K562 (cell line): Measurements from ENCODE around the gene HMCN2. TPM values are rescaled to one million over a fixed set of nuclear protein-coding genes. Genes with fewer than 3 reads are reported as not detected.

Experiments used
- ATAC-seq: fragments of 200-7000 bp; cut with Tn5 transposase; 3 replicates; pipeline ENCODE4 v1.9.1; 2020; ENCODE audit warnings: moderate library complexity
- BruUV-seq: library from RNA; stranded (reverse); fragments of 400-500 nt; replicated peaks from 2 replicates; lab custom pipeline; 2021; lab: Mats Ljungman, UMichigan
- CTCF ChIA-PET: fragments of 300-600 bp; formaldehyde crosslinking; extraction: SDS; loops from one replicate; lab custom pipeline; 2021; ENCODE audit warnings: low intra/inter-chr PET ratio; lab: Yijun Ruan, JAX
- POLR2A ChIA-PET: fragments of 300-600, 350-650 bp; sonication (Branson Sonifier 250); formaldehyde crosslinking; extraction: SDS; loops from one replicate; lab custom pipeline; 2021; ENCODE audit warnings: antibody characterized with exemption, inconsistent platforms; lab: Yijun Ruan, JAX
- DNase-seq, 4 experiments: peaks; one replicate each; pipeline versions ENCODE4 v3.0.0 to v3.0.0-alpha.2; 2011 to 2018; ENCODE audit warnings: low spot score in 3 of 4, mixed read lengths in 3 of 4; ENCODE audit errors: extremely low read depth in 1 of 4
- FAIRE-seq: peaks from 2 replicates; lab custom pipeline; 2011; peaks lifted over from hg19 to GRCh38; lab: Jason Lieb, UNC
- H2AFZ ChIP-seq: 2 replicates; pipeline ENCODE4 v1.6.0; 2011; ENCODE audit warnings: low read depth, low read length, control low read depth, inconsistent platforms
- H3K27ac ChIP-seq: fragments of 200-600 bp; 3 replicates; pipeline ENCODE4 v1.8.0; 2011; ENCODE audit warnings: low read depth, mild to moderate bottlenecking, control low read depth, inconsistent platforms, low read length, moderate library complexity, mixed read lengths; ENCODE audit errors: extremely low read depth
- H3K27me3 ChIP-seq, 2 experiments: fragments of 300-600 bp in 1 of 2; 2 replicates in 1 of 2; 3 replicates in 1 of 2; pipeline versions ENCODE4 v1.6.0 to v1.8.0; 2011; ENCODE audit warnings: inconsistent platforms in 2 of 2, low read length in 2 of 2, mild to moderate bottlenecking in 1 of 2, mixed read lengths in 1 of 2, moderate library complexity in 1 of 2; ENCODE audit not compliant: control insufficient read depth in 2 of 2, insufficient read depth in 2 of 2
- H3K36me3 ChIP-seq: fragments of 300-600 bp; 3 replicates; pipeline ENCODE4 v1.8.0; 2011; ENCODE audit warnings: mild to moderate bottlenecking, low read length, inconsistent platforms; ENCODE audit not compliant: control insufficient read depth, insufficient read depth
- H3K4me1 ChIP-seq, 2 experiments: fragments of 200-600 bp in 1 of 2; replicated peaks in 1 of 2; 2 replicates in 1 of 2; 3 replicates in 1 of 2; pipeline versions ENCODE4 v1.5.1 to v1.8.0; 2011; ENCODE audit warnings: inconsistent platforms in 2 of 2, low read length in 2 of 2, mild to moderate bottlenecking in 1 of 2, mixed read lengths in 1 of 2, moderate library complexity in 1 of 2; ENCODE audit not compliant: control insufficient read depth in 2 of 2, insufficient read depth in 2 of 2
- H3K4me2 ChIP-seq: 2 replicates; pipeline ENCODE4 v1.6.1; 2011; ENCODE audit warnings: low read length, control low read depth, inconsistent platforms, mixed read lengths; ENCODE audit not compliant: insufficient read depth
- H3K4me3 ChIP-seq: fragments of 200-600 bp; sonication (generic), shearing (Covaris generic); 2 replicates; pipeline ENCODE4 v1.5.1; 2016; ENCODE audit warnings: control low read depth, inconsistent platforms
- H3K79me2 ChIP-seq: fragments of 200-600 bp; 3 replicates; pipeline ENCODE4 v1.8.0; 2011; ENCODE audit warnings: low read length, inconsistent platforms; ENCODE audit not compliant: control insufficient read depth, insufficient read depth
- H3K9ac ChIP-seq, 2 experiments: 2 replicates each; pipeline versions ENCODE4 v1.6.0 to v1.6.1; 2011; ENCODE audit warnings: low read depth in 2 of 2, low read length in 2 of 2, control low read depth in 1 of 2, inconsistent platforms in 1 of 2, mild to moderate bottlenecking in 1 of 2, mixed read lengths in 1 of 2; ENCODE audit not compliant: insufficient read depth in 1 of 2
- H3K9me1 ChIP-seq: one replicate; pipeline ENCODE4 v1.6.0; 2011; ENCODE audit warnings: inconsistent platforms, mild to moderate bottlenecking, low read length, moderate library complexity; ENCODE audit not compliant: control insufficient read depth, insufficient read depth
- H3K9me3 ChIP-seq: replicated peaks from 2 replicates; pipeline ENCODE4 v1.5.1; 2011; ENCODE audit warnings: low read depth, low read length, inconsistent platforms; ENCODE audit not compliant: control insufficient read depth, insufficient read depth
- H4K20me1 ChIP-seq: replicated peaks from 2 replicates; pipeline ENCODE4 v1.6.1; 2011; ENCODE audit warnings: low read length, inconsistent platforms, mixed read lengths; ENCODE audit not compliant: control insufficient read depth, insufficient read depth
- EP300 ChIP-seq: IDR thresholded peaks from 2 replicates; pipeline ENCODE4 v1.6.1; 2012; ENCODE audit warnings: low read length, improper control_type of control experiment
- EP400 ChIP-seq: fragments of 450-650 bp; IDR thresholded peaks from 2 replicates; pipeline ENCODE4 v1.6.1; 2017; ENCODE audit warnings: antibody characterized with exemption, mild to moderate bottlenecking, moderate library complexity
- FUS ChIP-seq: fragments of 200-400 bp; formaldehyde crosslinking; optimal IDR thresholded peaks from 2 replicates; pipeline ENCODE3; 2017; ENCODE audit warnings: low read depth, low read length
- JUNB ChIP-seq: fragments of 450-650 bp; formaldehyde crosslinking; conservative IDR thresholded peaks from 2 replicates; pipeline ENCODE4 v1.4.0; 2020; ENCODE audit warnings: mild to moderate bottlenecking
- MCM5 ChIP-seq: fragments of 450-650 bp; IDR thresholded peaks from 2 replicates; pipeline ENCODE4 v1.6.1; 2016; ENCODE audit warnings: low read depth
- NCOR1 ChIP-seq: fragments of 450-650 bp; IDR thresholded peaks from 2 replicates; pipeline ENCODE4 v1.6.1; 2016; ENCODE audit warnings: mild to moderate bottlenecking, moderate library complexity
- NFYB ChIP-seq: IDR thresholded peaks from 2 replicates; pipeline ENCODE4 v1.6.1; 2011; ENCODE audit warnings: mild to moderate bottlenecking, moderate library complexity; ENCODE audit not compliant: insufficient read length; ENCODE audit errors: extremely low read depth
- POLR2G ChIP-seq: fragments of 200-400 bp; formaldehyde crosslinking; IDR thresholded peaks from 2 replicates; pipeline ENCODE4 v1.6.1; 2017; ENCODE audit warnings: low read depth, mild to moderate bottlenecking, antibody characterized with exemption, low read length, moderate library complexity
- TFAM ChIP-seq: fragments of 250-450 bp; sonication (Bioruptor Pico); conservative IDR thresholded peaks from 2 replicates; pipeline ENCODE4 v1.5.0; 2021; ENCODE audit warnings: mild to moderate bottlenecking, moderate library complexity
- ZFP36 ChIP-seq: fragments of 150-350 bp; IDR thresholded peaks from 2 replicates; pipeline ENCODE4 v1.6.1; 2018; ENCODE audit warnings: low read length, low read depth; ENCODE audit not compliant: partially characterized antibody
- WGBS: fragments of 100-300 bp; shearing (Covaris generic); methylation state at CpG from one replicate; pipeline ENCODE4 v1.1.6; 2016; ENCODE audit warnings: low coverage, mixed read lengths; ENCODE audit not compliant: insufficient coverage; ENCODE audit errors: missing lambda C conversion rate; 5-methylcytosine and 5-hydroxymethylcytosine counted together
- in situ Hi-C: fragments of 300-500 bp; cut with MboI; formaldehyde crosslinking; loops from 4 replicates; pipeline ENCODE4 v1.15.0; 2018; ENCODE audit warnings: inconsistent platforms, mixed read lengths
- intact Hi-C: fragments of 100-400 bp; cut with micrococcal nuclease; formaldehyde crosslinking; loops from 2 replicates; pipeline ENCODE4 v1.14.2; 2022
- polyA plus RNA-seq, 8 experiments: library from polyadenylated mRNA; depleted of rRNA in 4 of 8; stranded (reverse) in 5 of 8; unstranded in 3 of 8; fragments of >200 nt; fragmentation: Nextera tagmentation in 2 of 8; fragmentation: Illumina TruSeq in 1 of 8; extraction: Ambion mirVana in 2 of 8; extraction: Trizol in 1 of 8; gene quantifications; 2 replicates each; pipeline versions ENCODE4 v1.2.1 to v1.2.3, GENCODE V29; 2011 to 2014; ENCODE audit warnings: inconsistent platforms in 1 of 8, missing spikeins in 1 of 8
- total RNA-seq, 7 experiments: library from RNA; depleted of rRNA in 6 of 7; stranded (reverse); fragments of >200 nt in 6 of 7; fragmentation: Illumina TruSeq in 2 of 7; extraction: Trizol in 2 of 7; gene quantifications; 2 replicates each; pipeline versions ENCODE4 v1.2.1 to v1.2.3, GENCODE V29; 2011 to 2021; ENCODE audit warnings: low replicate concordance in 1 of 7

Gene HMCN2
- total and polyA plus RNA-seq, 9 of the 15 experiments (the other 6 are each of a cell fraction or from before 2014, with no cell fraction given) = 0.01 TPM; not detected in 8

- Histone ChIP-seq H4K20me1 (0 out of 2 replicates have a peak, but pooled peaks cover 4% of the 10 kb centered on the region), H3K9me3 (no peaks in the 10 kb centered on the region), H3K4me1 (peaks cover 0 to 44% of the 10 kb centered on the region in 2 experiments; a peak in 2 of 5 replicates), H3K27ac (no peak overlapping the region), H3K27me3 (peaks cover 0 to 20% of the 10 kb centered on the region in 2 experiments; a peak in 3 of 5 replicates), H3K9me1 (no peaks in the 10 kb centered on the region), H3K4me3 (no peak overlapping the region), H3K4me2 (no peak overlapping the region), H3K36me3 (no peaks in the 10 kb centered on the region), H3K9ac (0 out of 4 replicates have a peak overlapping the region, but pooled peaks of 1 of the 2 experiments have one; percentile 2), H2AFZ (no peak overlapping the region), H3K79me2 (no peaks in the 10 kb centered on the region)
- ATAC-seq (no peak), DNase-seq (no peak), FAIRE-seq (no peak)
- POLR2A ChIA-PET = no interaction called here
- in situ Hi-C loops = no loop called here
- TF ChIP-seq MCM5 (no peak), FUS (no peak), NCOR1 (no peak)
- CTCF ChIA-PET = no interaction called here
- intact Hi-C loops = no loop called here
- no TSS peak for BruUV-seq
- 29% methylated on average over 20 of the region's 21 CpGs for WGBS
These were observed 210.7 kb downstream of the HMCN2 start for GRCh38 chr9:130476151-130476730.

GRCh38 chr9:130477564-130477963 is 212.0 kb downstream of the HMCN2 start:
- no peaks in the 10 kb centered on the region for H3K9me1 ChIP-seq
- POLR2A ChIA-PET = interaction anchor here (0.6 to 1.5 kb wide), 3 partner anchors 9 to 54 kb away, joined by 3 to 4 read pairs (median 3); no protein-coding TSS in a partner anchor
- H3K4me1 ChIP-seq = peaks cover 0 to 32% of the 10 kb centered on the region in 2 experiments; a peak in 3 of 5 replicates
- in situ Hi-C loops (no loop called here), intact Hi-C loops (no loop called here)
- 0 out of 2 replicates have a peak, but pooled peaks cover 5% of the 10 kb centered on the region for H4K20me1 ChIP-seq
- H3K27ac ChIP-seq = no peak overlapping the region
- DNase-seq (no peak), FAIRE-seq (no peak), ATAC-seq (no peak)
- no peak overlapping the region; a peak in 1 of 4 replicates for H3K9ac ChIP-seq
- H3K36me3 ChIP-seq = no peaks in the 10 kb centered on the region
- no peaks in the 10 kb centered on the region for H3K79me2 ChIP-seq
- no peak overlapping the region for H3K4me3 ChIP-seq
- WGBS = 56% methylated on average over 10 of the region's 12 CpGs
- H2AFZ ChIP-seq = no peak overlapping the region
- no peak overlapping the region for H3K4me2 ChIP-seq
- CTCF ChIA-PET = no interaction called here
- peaks cover 0 to 27% of the 10 kb centered on the region in 2 experiments; a peak in 3 of 5 replicates for H3K27me3 ChIP-seq
- TF ChIP-seq POLR2G (0 out of 2 replicates have a peak, but pooled peaks have one; percentile 31), JUNB (no peak), EP300 (no peak), TFAM (CRISPR knock-in tag) (no peak), EP400 (no peak), NFYB (no peak), ZFP36 (peak; percentile 85)
- no TSS peak for BruUV-seq
- no peaks in the 10 kb centered on the region for H3K9me3 ChIP-seq
